ENCODE results near the gene MYO1B. TPM values are rescaled to one million over a fixed set of nuclear protein-coding genes. Genes with fewer than 3 reads are reported as not detected.
A peak's percentile ranks its signal among the peaks of the same experiment; 100 is the strongest.

The MYO1B gene
- total and polyA plus RNA-seq, 4 donors: 46.0 to 286 (median 88.1) TPM

- peak overlapping the region in 1 of 2 donors; percentile 59 for H3K27ac ChIP-seq (ENCODE audit: low read depth in 1 of 2, low read length in 1 of 2)
- no peaks in the 10 kb centered on the region for H3K9me3 ChIP-seq (ENCODE audit: control insufficient read depth in 4 of 4, insufficient read depth in 3 of 4, low read length in 3 of 4)
- ATAC-seq (ENCODE audit: insufficient read depth, low FRiP score) (no peak), DNase-seq (peak in 2 of 3 donors; percentile 52 to 74)
- H3K4me3 ChIP-seq: no peak overlapping the region
- WGBS, 2 donors: 60 to 78% methylated on average over 3 of the region's 3 CpGs
- no peak overlapping the region for H3K9ac ChIP-seq (ENCODE audit: insufficient read depth in 1 of 2, low read length in 2 of 2)
- no peaks in the 10 kb centered on the region for H3K36me3 ChIP-seq (ENCODE audit: control insufficient read depth in 4 of 4, insufficient read depth in 4 of 4, low read length in 4 of 4)
- H3K27me3 ChIP-seq (ENCODE audit: control insufficient read depth in 3 of 3, insufficient read depth in 3 of 3, low read length in 2 of 3): no peaks in the 10 kb centered on the region
- TF ChIP-seq CTCF (IDR thresholded peaks at IDR 0.05; ENCODE audit: control extremely low read depth, extremely low read depth): no peak
- H3K4me1 ChIP-seq (ENCODE audit: control insufficient read depth in 5 of 5, insufficient read depth in 5 of 5, low read length in 5 of 5): peaks cover 6 to 47% (median 14%) of the 10 kb centered on the region in 5 donors
These were observed 19.5 kb downstream of the MYO1B start for GRCh38 chr2:191264647-191265081.

GRCh38 chr2:191265311-191266170 is 20.3 kb downstream of the MYO1B start:
- peak overlapping the region in 1 of 2 donors; percentile 52 for H3K9ac ChIP-seq (ENCODE audit: insufficient read depth in 1 of 2, low read length in 2 of 2)
- H3K4me1 ChIP-seq (ENCODE audit: control insufficient read depth in 5 of 5, insufficient read depth in 5 of 5, low read length in 5 of 5): peaks cover 6 to 47% (median 13%) of the 10 kb centered on the region in 5 donors
- peak; percentile 37 for ATAC-seq (ENCODE audit: insufficient read depth, low FRiP score)
- H3K4me3 ChIP-seq: no peak overlapping the region
- 59 to 71% methylated on average over 15 of the region's 15 CpGs for WGBS, 2 donors
- no peaks in the 10 kb centered on the region for H3K9me3 ChIP-seq (ENCODE audit: control insufficient read depth in 4 of 4, insufficient read depth in 3 of 4, low read length in 3 of 4)
- peak; percentile 67 to 86 (median 79) for DNase-seq
- no peaks in the 10 kb centered on the region for H3K36me3 ChIP-seq (ENCODE audit: control insufficient read depth in 4 of 4, insufficient read depth in 4 of 4, low read length in 4 of 4)
- TF ChIP-seq CTCF (IDR thresholded peaks at IDR 0.05; ENCODE audit: control extremely low read depth, extremely low read depth): no peak
- H3K27ac ChIP-seq (ENCODE audit: low read depth in 1 of 2, low read length in 1 of 2): peak overlapping the region; percentile 59 to 64
- H3K27me3 ChIP-seq (ENCODE audit: control insufficient read depth in 3 of 3, insufficient read depth in 3 of 3, low read length in 2 of 3): no peaks in the 10 kb centered on the region

GRCh38 chr2:191266201-191266600 is 21.0 kb downstream of the MYO1B start:
- no peaks in the 10 kb centered on the region for H3K27me3 ChIP-seq (ENCODE audit: control insufficient read depth in 3 of 3, insufficient read depth in 3 of 3, low read length in 2 of 3)
- H3K4me3 ChIP-seq: no peak overlapping the region
- 71 to 90% methylated on average over 2 of the region's 2 CpGs for WGBS, 2 donors
- peaks cover 6 to 47% (median 13%) of the 10 kb centered on the region in 5 donors for H3K4me1 ChIP-seq (ENCODE audit: control insufficient read depth in 5 of 5, insufficient read depth in 5 of 5, low read length in 5 of 5)
- no peak for TF ChIP-seq CTCF (IDR thresholded peaks at IDR 0.05; ENCODE audit: control extremely low read depth, extremely low read depth)
- peak overlapping the region; percentile 59 to 64 for H3K27ac ChIP-seq (ENCODE audit: low read depth in 1 of 2, low read length in 1 of 2)
- H3K9me3 ChIP-seq (ENCODE audit: control insufficient read depth in 4 of 4, insufficient read depth in 3 of 4, low read length in 3 of 4): no peaks in the 10 kb centered on the region
- DNase-seq (no peak), ATAC-seq (ENCODE audit: insufficient read depth, low FRiP score) (no peak)
- H3K9ac ChIP-seq (ENCODE audit: insufficient read depth in 1 of 2, low read length in 2 of 2): peak overlapping the region in 1 of 2 donors; percentile 52
- no peaks in the 10 kb centered on the region for H3K36me3 ChIP-seq (ENCODE audit: control insufficient read depth in 4 of 4, insufficient read depth in 4 of 4, low read length in 4 of 4)
